Measurements from ENCODE around the gene PHKB. TPM values are rescaled to one million over a fixed set of nuclear protein-coding genes. Genes with fewer than 3 reads are reported as not detected.

The PHKB gene
- polyA plus RNA-seq, 1 donor from 2014 or later = 99.5 TPM

GRCh38 chr16:47504599-47504998, 43.5 kb downstream of the PHKB start:
- H3K79me2 ChIP-seq (replicated peaks; ENCODE audit: insufficient read depth, low read length) = no peaks in the 10 kb centered on the region

GRCh38 chr16:47506800-47507199, 45.7 kb downstream of the PHKB start:
- Histone ChIP-seq H2AFZ (ENCODE audit: low read depth, low read length) (no peak overlapping the region), H3K4me2 (ENCODE audit: low read length) (no peak overlapping the region), H3K27me3 (ENCODE audit: insufficient read depth, low read depth, low read length) (no peaks in the 10 kb centered on the region), H3K79me2 (replicated peaks; ENCODE audit: insufficient read depth, low read length) (no peaks in the 10 kb centered on the region), H3K9me2 (ENCODE audit: insufficient read depth, low read length) (no peaks in the 10 kb centered on the region), H3K27ac (ENCODE audit: low read length) (no peak overlapping the region), H3K36me3 (ENCODE audit: insufficient read depth, low read length) (no peaks in the 10 kb centered on the region), H4K20me1 (ENCODE audit: insufficient read depth) (no peaks in the 10 kb centered on the region), H3K9me3 (ENCODE audit: low read length) (no peaks in the 10 kb centered on the region), H3K4me3 (ENCODE audit: low read length) (no peak overlapping the region), H3K9ac (ENCODE audit: low read length) (no peak overlapping the region), H3F3A (ENCODE audit: insufficient read depth, low read length, poor library complexity, severe bottlenecking) (no peaks in the 10 kb centered on the region)
- no peak for TF ChIP-seq SMC3 (conservative IDR thresholded peaks at IDR 0.05; ENCODE audit: poor library complexity)
- TF ChIP-seq EP300 (conservative IDR thresholded peaks at IDR 0.05; ENCODE audit: poor library complexity, severe bottlenecking) = no peak
- no peak for TF ChIP-seq MXI1 (conservative IDR thresholded peaks at IDR 0.05; ENCODE audit: poor library complexity, severe bottlenecking)
- TF ChIP-seq POLR2AphosphoS5 (IDR thresholded peaks at IDR 0.05) = no peak
- TF ChIP-seq, protein P1, sequence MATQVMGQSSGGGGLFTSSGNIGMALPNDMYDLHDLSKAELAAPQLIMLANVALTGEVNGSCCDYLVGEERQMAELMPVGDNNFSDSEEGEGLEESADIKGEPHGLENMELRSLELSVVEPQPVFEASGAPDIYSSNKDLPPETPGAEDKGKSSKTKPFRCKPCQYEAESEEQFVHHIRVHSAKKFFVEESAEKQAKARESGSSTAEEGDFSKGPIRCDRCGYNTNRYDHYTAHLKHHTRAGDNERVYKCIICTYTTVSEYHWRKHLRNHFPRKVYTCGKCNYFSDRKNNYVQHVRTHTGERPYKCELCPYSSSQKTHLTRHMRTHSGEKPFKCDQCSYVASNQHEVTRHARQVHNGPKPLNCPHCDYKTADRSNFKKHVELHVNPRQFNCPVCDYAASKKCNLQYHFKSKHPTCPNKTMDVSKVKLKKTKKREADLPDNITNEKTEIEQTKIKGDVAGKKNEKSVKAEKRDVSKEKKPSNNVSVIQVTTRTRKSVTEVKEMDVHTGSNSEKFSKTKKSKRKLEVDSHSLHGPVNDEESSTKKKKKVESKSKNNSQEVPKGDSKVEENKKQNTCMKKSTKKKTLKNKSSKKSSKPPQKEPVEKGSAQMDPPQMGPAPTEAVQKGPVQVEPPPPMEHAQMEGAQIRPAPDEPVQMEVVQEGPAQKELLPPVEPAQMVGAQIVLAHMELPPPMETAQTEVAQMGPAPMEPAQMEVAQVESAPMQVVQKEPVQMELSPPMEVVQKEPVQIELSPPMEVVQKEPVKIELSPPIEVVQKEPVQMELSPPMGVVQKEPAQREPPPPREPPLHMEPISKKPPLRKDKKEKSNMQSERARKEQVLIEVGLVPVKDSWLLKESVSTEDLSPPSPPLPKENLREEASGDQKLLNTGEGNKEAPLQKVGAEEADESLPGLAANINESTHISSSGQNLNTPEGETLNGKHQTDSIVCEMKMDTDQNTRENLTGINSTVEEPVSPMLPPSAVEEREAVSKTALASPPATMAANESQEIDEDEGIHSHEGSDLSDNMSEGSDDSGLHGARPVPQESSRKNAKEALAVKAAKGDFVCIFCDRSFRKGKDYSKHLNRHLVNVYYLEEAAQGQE (IDR thresholded peaks at IDR 0.05; ENCODE audit: borderline replicate concordance) = no peak
- no peak for TF ChIP-seq TAF1 (IDR thresholded peaks at IDR 0.05; ENCODE audit: low read depth)
- no peak for TF ChIP-seq CTCF (IDR thresholded peaks at IDR 0.05; ENCODE audit: poor library complexity, severe bottlenecking)
- TF ChIP-seq EZH2 (IDR thresholded peaks at IDR 0.05; ENCODE audit: borderline replicate concordance, insufficient read depth, low read length, poor library complexity, severe bottlenecking) = no peak
- no peak for TF ChIP-seq RAD21 (conservative IDR thresholded peaks at IDR 0.05)

More at GRCh38 chr16:47504599-47504998, 43.5 kb downstream of the PHKB start:
- Histone ChIP-seq H3K4me3 (ENCODE audit: low read length) (no peak overlapping the region), H3K27me3 (ENCODE audit: insufficient read depth, low read depth, low read length) (no peaks in the 10 kb centered on the region), H3K9me3 (ENCODE audit: low read length) (no peaks in the 10 kb centered on the region), H3K9me2 (ENCODE audit: insufficient read depth, low read length) (no peaks in the 10 kb centered on the region), H3F3A (ENCODE audit: insufficient read depth, low read length, poor library complexity, severe bottlenecking) (no peaks in the 10 kb centered on the region), H2AFZ (ENCODE audit: low read depth, low read length) (no peak overlapping the region), H4K20me1 (ENCODE audit: insufficient read depth) (no peaks in the 10 kb centered on the region), H3K4me2 (ENCODE audit: low read length) (no peak overlapping the region), H3K9ac (ENCODE audit: low read length) (no peak overlapping the region), H3K27ac (ENCODE audit: low read length) (no peak overlapping the region), H3K36me3 (ENCODE audit: insufficient read depth, low read length) (no peaks in the 10 kb centered on the region)
- TF ChIP-seq CTCF (IDR thresholded peaks at IDR 0.05; ENCODE audit: poor library complexity, severe bottlenecking) (no peak), SMC3 (conservative IDR thresholded peaks at IDR 0.05; ENCODE audit: poor library complexity) (no peak), EP300 (conservative IDR thresholded peaks at IDR 0.05; ENCODE audit: poor library complexity, severe bottlenecking) (no peak), EZH2 (IDR thresholded peaks at IDR 0.05; ENCODE audit: borderline replicate concordance, insufficient read depth, low read length, poor library complexity, severe bottlenecking) (no peak), TAF1 (IDR thresholded peaks at IDR 0.05; ENCODE audit: low read depth) (no peak), MXI1 (conservative IDR thresholded peaks at IDR 0.05; ENCODE audit: poor library complexity, severe bottlenecking) (no peak), POLR2AphosphoS5 (IDR thresholded peaks at IDR 0.05) (no peak), RAD21 (conservative IDR thresholded peaks at IDR 0.05) (no peak)
- TF ChIP-seq, protein P1 (IDR thresholded peaks at IDR 0.05; ENCODE audit: borderline replicate concordance) = no peak
